Endothelial cell of umbilical vein (primary cell): ENCODE results near the gene TNS1. TPM values are rescaled to one million over a fixed set of nuclear protein-coding genes. Genes with fewer than 3 reads are reported as not detected.

Experiments used
- BruUV-seq: library from RNA; stranded (reverse); fragments of 400-500 nt; replicated peaks from 2 replicates; lab custom pipeline; 2021; lab: Mats Ljungman, UMichigan
- CTCF ChIA-PET: fragments of 300-600, 350-600 bp; sonication (Branson Sonifier 250); formaldehyde crosslinking; loops from one replicate; lab custom pipeline; 2021; ENCODE audit warnings: antibody characterized with exemption, inconsistent platforms; lab: Charles Lee
- POLR2A ChIA-PET: fragments of 300-600, 350-600 bp; sonication (Branson Sonifier 250); formaldehyde crosslinking; loops from one replicate; lab custom pipeline; 2021; ENCODE audit warnings: antibody characterized with exemption, inconsistent platforms; lab: Charles Lee
- DNase-seq: peaks from one replicate; pipeline ENCODE4 v3.0.0-alpha.2; 2011; ENCODE audit warnings: low read depth, low spot score
- FAIRE-seq: peaks from 2 replicates; lab custom pipeline; 2011; peaks lifted over from hg19 to GRCh38; lab: Jason Lieb, UNC
- H2AFZ ChIP-seq: 2 replicates; pipeline ENCODE4 v1.6.0; 2012; ENCODE audit warnings: low read depth, low read length, control low read depth, inconsistent platforms
- H3K27ac ChIP-seq: 2 replicates; pipeline ENCODE4 v1.5.1; 2011; ENCODE audit warnings: low read depth, mild to moderate bottlenecking, control low read depth, low read length, moderate library complexity; ENCODE audit not compliant: insufficient read depth
- H3K27me3 ChIP-seq, 2 experiments: 2 replicates each; pipeline versions ENCODE4 v1.6.0 to v1.6.1; 2011; ENCODE audit warnings: low read length in 2 of 2, mixed read lengths in 1 of 2; ENCODE audit not compliant: control insufficient read depth in 2 of 2, insufficient read depth in 2 of 2
- H3K36me3 ChIP-seq, 2 experiments: 2 replicates in 1 of 2; 3 replicates in 1 of 2; pipeline ENCODE4 v1.5.1; 2011; ENCODE audit warnings: low read length in 2 of 2, mild to moderate bottlenecking in 1 of 2, moderate library complexity in 1 of 2; ENCODE audit not compliant: control insufficient read depth in 2 of 2, insufficient read depth in 2 of 2; ENCODE audit errors: extremely low read depth in 1 of 2
- H3K4me1 ChIP-seq: 3 replicates; pipeline ENCODE4 v1.5.1; 2011; ENCODE audit warnings: mild to moderate bottlenecking, low read length; ENCODE audit not compliant: control insufficient read depth, insufficient read depth; ENCODE audit errors: extremely low read depth
- H3K4me2 ChIP-seq: 2 replicates; pipeline ENCODE4 v1.6.1; 2011; ENCODE audit warnings: low read length, control low read depth, mixed read lengths; ENCODE audit not compliant: insufficient read depth
- H3K4me3 ChIP-seq, 3 experiments: fragments of 200-600 bp in 1 of 3; sonication (generic), shearing (Covaris generic) in 1 of 3; replicated peaks in 1 of 3; 2 replicates each; pipeline ENCODE4 v1.5.1; 2011 to 2016; ENCODE audit warnings: control low read depth in 3 of 3, low read length in 3 of 3, mild to moderate bottlenecking in 2 of 3, inconsistent platforms in 1 of 3, low read depth in 1 of 3, moderate library complexity in 1 of 3; ENCODE audit not compliant: insufficient read depth in 1 of 3
- H3K79me2 ChIP-seq: 2 replicates; pipeline ENCODE4 v1.6.0; 2012; ENCODE audit warnings: low read length, inconsistent platforms; ENCODE audit not compliant: control insufficient read depth, insufficient read depth
- H3K9ac ChIP-seq: replicated peaks from 2 replicates; pipeline ENCODE3; 2011; ENCODE audit warnings: low read length, control low read depth; ENCODE audit not compliant: insufficient read depth; ENCODE audit errors: extremely low read depth
- H3K9me1 ChIP-seq: replicated peaks from 3 replicates; pipeline ENCODE4 v1.6.0; 2011; ENCODE audit warnings: mild to moderate bottlenecking, low read length; ENCODE audit not compliant: control insufficient read depth, insufficient read depth; ENCODE audit errors: extremely low read depth
- H3K9me3 ChIP-seq: replicated peaks from 2 replicates; pipeline ENCODE4 v1.5.1; 2012; ENCODE audit warnings: low read length, inconsistent platforms; ENCODE audit not compliant: control insufficient read depth, insufficient read depth
- H4K20me1 ChIP-seq: replicated peaks from 2 replicates; pipeline ENCODE3; 2011; ENCODE audit warnings: mild to moderate bottlenecking, low read length; ENCODE audit not compliant: control insufficient read depth, insufficient read depth; ENCODE audit errors: extremely low read depth
- CTCF ChIP-seq, 2 donors: IDR thresholded peaks; 1 replicate in 1 of 2; 2 replicates in 1 of 2; pipeline ENCODE4 v1.5.1; 2011; ENCODE audit warnings: low read length in 2 of 2, mild to moderate bottlenecking in 2 of 2, moderate library complexity in 2 of 2, control low read depth in 1 of 2, inconsistent platforms in 1 of 2, low read depth in 1 of 2; ENCODE audit not compliant: insufficient read depth in 1 of 2; ENCODE audit errors: extremely low read depth in 1 of 2
- EZH2 ChIP-seq: IDR thresholded peaks from 2 replicates; pipeline ENCODE4 v1.6.1; 2012; ENCODE audit warnings: borderline replicate concordance, low read depth, mild to moderate bottlenecking, moderate library complexity, low read length, inconsistent platforms; ENCODE audit not compliant: severe bottlenecking
- FOS ChIP-seq: IDR thresholded peaks from 2 replicates; pipeline ENCODE4 v1.6.1; 2011; ENCODE audit warnings: mild to moderate bottlenecking, low read length, moderate library complexity, borderline replicate concordance; ENCODE audit not compliant: insufficient read depth
- GATA2 ChIP-seq: IDR thresholded peaks from 2 replicates; pipeline ENCODE4 v1.7.0; 2011; ENCODE audit warnings: low read depth, mild to moderate bottlenecking, moderate library complexity, mixed read lengths, low read length; ENCODE audit not compliant: insufficient read length, insufficient read depth
- JUN ChIP-seq: IDR thresholded peaks from 2 replicates; pipeline ENCODE4 v1.6.1; 2011; ENCODE audit warnings: borderline replicate concordance, low read depth; ENCODE audit not compliant: insufficient read length, insufficient read depth
- MAX ChIP-seq: IDR thresholded peaks from 2 replicates; pipeline ENCODE4 v1.6.1; 2011; ENCODE audit not compliant: insufficient read depth, insufficient read length
- MYC ChIP-seq: IDR thresholded peaks from one replicate; pipeline ENCODE4 v1.6.1; 2011; ENCODE audit warnings: mild to moderate bottlenecking, low read depth, low read length
- POLR2A ChIP-seq: IDR thresholded peaks from 2 replicates; pipeline ENCODE4 v1.6.1; 2012; ENCODE audit warnings: low read depth, mild to moderate bottlenecking, control low read depth, low read length
- POLR2AphosphoS5 ChIP-seq: IDR thresholded peaks from 2 replicates; pipeline ENCODE4 v1.6.1; 2012; ENCODE audit warnings: low read depth, mild to moderate bottlenecking, control low read depth, low read length, moderate library complexity; ENCODE audit not compliant: insufficient read depth
- dilution Hi-C: fragments of 300-500 bp; cut with MboI; formaldehyde crosslinking; loops from one replicate; pipeline ENCODE4 v1.15.0; 2019; ENCODE audit warnings: low sequenced_read_pairs; ENCODE audit not compliant: extremely low pct_ligation_motif_present
- intact Hi-C: fragments of 100-400 bp; cut with micrococcal nuclease; formaldehyde crosslinking; loops from one replicate; pipeline ENCODE4 v1.10.0; 2022
- polyA plus RNA-seq, 4 experiments: library from polyadenylated mRNA; depleted of rRNA in 3 of 4; stranded (reverse) in 3 of 4; unstranded in 1 of 4; fragments of >200 nt; gene quantifications; 2 replicates each; pipeline versions ENCODE4 v1.2.1 to v1.2.3, GENCODE V29; 2011 to 2012; ENCODE audit warnings: missing spikeins in 1 of 4
- total RNA-seq: library from RNA; stranded (reverse); gene quantifications from 2 replicates; pipeline ENCODE4 v1.2.3, GENCODE V29; 2021

The TNS1 gene
- total and polyA plus RNA-seq, 2 donors (not counting 3 experiments of a cell fraction or from before 2014, with no cell fraction given): 11.0 to 52.1 TPM

- no peak overlapping the region for H3K27ac ChIP-seq
- no peaks in the 10 kb centered on the region for H3K4me1 ChIP-seq
- H3K9ac ChIP-seq: no peak overlapping the region
- intact Hi-C loops (no loop called here), dilution Hi-C loops (no loop called here)
- no peaks in the 10 kb centered on the region for H3K36me3 ChIP-seq
- H3K9me3 ChIP-seq: no peaks in the 10 kb centered on the region
- H3K4me2 ChIP-seq: no peak overlapping the region
- H3K27me3 ChIP-seq: peaks cover 21 to 26% of the 10 kb centered on the region in 2 experiments
- H2AFZ ChIP-seq: no peak overlapping the region
- no peak for DNase-seq
- H3K4me3 ChIP-seq: no peak overlapping the region
- TF ChIP-seq POLR2AphosphoS5: no peak
- TF ChIP-seq FOS: no peak
- TF ChIP-seq EZH2: no peak
- TF ChIP-seq POLR2A: no peak
- no peak for TF ChIP-seq CTCF (IDR thresholded peaks at IDR 0.05; ENCODE audit: extremely low read depth in 1 of 2, insufficient read depth in 1 of 2, low read depth in 1 of 2, low read length in 2 of 2)
- no peak for TF ChIP-seq GATA2
- TF ChIP-seq MAX: no peak
- TF ChIP-seq JUN: no peak
- TF ChIP-seq MYC: no peak
- no TSS peak for BruUV-seq
- no peaks in the 10 kb centered on the region for H3K9me1 ChIP-seq
- CTCF ChIA-PET: interaction anchor here (1.1 to 7.8 kb wide), 7 partner anchors 9 to 244 kb away, joined by 3 to 341 read pairs (median 8); partner anchors contain the start of gene RUFY4
- POLR2A ChIA-PET: no interaction called here
- H4K20me1 ChIP-seq: no peaks in the 10 kb centered on the region
- no peaks in the 10 kb centered on the region for H3K79me2 ChIP-seq
- no peak for FAIRE-seq
These were observed 30.4 kb upstream of the TNS1 start for GRCh38 chr2:218033208-218033589.
